Muscle of back (tissue), 11 donors: ENCODE measurements around the gene CARS1. TPM values are rescaled to one million over a fixed set of nuclear protein-coding genes. Genes with fewer than 3 reads are reported as not detected.

Source experiments
- DNase-seq, 3 donors: peaks; one replicate each; pipeline versions ENCODE4 v3.0.0 to v3.0.0-alpha.2; 2013
- polyA plus RNA-seq, 10 donors: library from polyadenylated mRNA; unstranded; fragments of 120-200 nt; gene quantifications; one replicate each; pipeline ENCODE4 v1.2.1, GENCODE V29; 2013; ENCODE audit not compliant: insufficient read length in 10 of 10

CARS1 gene
- polyA plus RNA-seq, 10 donors = 20.0 to 25.9 (median 21.3) TPM

DNA sequence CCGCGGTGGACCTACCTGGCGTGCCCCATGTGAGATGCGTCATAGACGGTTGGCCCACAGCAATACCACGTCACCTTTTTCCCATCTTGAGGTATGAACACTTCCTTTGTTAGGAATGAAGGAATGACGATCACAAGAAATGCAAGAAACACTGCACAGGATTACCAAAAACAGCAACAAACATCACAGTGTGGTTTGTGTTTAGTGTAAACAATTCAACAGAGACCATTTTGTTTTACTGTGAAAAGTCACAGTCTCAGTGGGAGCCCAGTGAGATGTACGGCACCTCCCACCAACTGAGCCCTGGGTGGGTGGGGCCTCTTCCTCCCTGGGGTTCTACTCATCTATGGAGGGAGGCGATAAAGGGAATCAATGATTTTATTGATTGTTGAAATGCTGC, 16.3 kb downstream of the CARS1 start:
- no peak for DNase-seq

GRCh38 chr11:3037945-3038271, 19.3 kb downstream of the CARS1 start:
- DNase-seq = no peak

- DNase-seq = peak; percentile 71 to 91 (median 83)
These were observed 19.9 kb downstream of the CARS1 start for GRCh38 chr11:3037040-3037944.

DNA sequence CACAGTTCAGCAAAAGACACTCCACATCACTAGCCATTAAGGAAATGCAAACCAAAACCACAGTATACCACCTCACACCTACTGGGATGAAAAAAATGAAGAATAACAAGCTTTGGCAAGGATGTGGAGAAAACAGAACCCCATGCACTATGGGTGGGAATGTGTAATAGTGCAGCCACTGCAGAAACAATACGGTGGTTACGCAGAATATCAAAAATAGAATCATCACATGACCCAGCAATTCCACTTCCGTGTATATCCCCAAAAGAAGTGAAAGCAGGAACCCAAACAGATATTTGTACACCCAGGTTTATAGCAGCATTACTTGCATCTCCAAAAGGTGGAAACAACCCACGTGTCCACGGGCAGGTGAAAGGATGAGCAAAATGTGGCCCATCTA, 20.8 kb downstream of the CARS1 start:
- peak in 1 of 3 donors; percentile 29 for DNase-seq

DNA sequence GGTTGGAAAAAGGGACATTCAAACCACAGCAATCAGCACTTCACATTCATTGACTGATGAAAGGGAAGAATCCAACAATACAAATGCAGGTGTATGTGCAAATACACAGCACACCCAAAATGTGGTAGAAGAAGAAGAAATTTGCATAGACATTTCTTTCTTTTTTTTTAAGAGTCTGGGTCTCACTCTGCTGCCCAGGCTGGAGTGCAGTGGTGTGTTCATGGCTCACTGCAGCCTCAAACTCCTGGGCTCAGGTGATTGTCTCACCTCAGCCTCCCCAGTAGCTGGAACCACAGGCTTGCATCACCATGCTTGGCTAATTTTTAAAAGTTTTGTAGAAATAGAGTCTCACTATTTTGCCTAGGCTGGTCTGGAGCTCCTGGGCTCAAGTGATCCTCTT, 21.9 kb downstream of the CARS1 start:
- no peak for DNase-seq

- DNase-seq = no peak
These were observed 26.7 kb downstream of the CARS1 start for GRCh38 chr11:3030289-3031070.

- DNase-seq = no peak
These were observed 28.4 kb downstream of the CARS1 start for GRCh38 chr11:3028813-3029212.

DNA sequence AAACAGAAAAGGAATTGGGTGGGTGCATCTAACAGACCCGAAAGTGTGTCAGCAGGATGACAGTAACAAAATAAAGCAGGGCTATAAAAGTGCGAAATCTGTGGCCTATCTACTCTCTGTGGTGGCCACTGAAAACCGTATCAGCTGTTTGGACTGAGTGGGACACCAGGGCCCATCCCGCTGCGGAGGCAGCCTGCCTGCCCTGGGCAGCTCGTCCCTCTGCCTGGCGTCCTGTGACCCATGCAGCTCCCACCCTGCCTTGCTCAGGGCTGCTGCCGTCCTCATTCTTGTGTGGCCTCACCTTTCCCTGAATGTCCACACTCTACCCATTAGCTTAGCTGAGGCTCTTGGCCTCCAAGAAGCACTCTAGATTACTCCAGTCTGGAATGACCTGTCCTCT, 30.4 kb downstream of the CARS1 start:
- no peak for DNase-seq

DNA sequence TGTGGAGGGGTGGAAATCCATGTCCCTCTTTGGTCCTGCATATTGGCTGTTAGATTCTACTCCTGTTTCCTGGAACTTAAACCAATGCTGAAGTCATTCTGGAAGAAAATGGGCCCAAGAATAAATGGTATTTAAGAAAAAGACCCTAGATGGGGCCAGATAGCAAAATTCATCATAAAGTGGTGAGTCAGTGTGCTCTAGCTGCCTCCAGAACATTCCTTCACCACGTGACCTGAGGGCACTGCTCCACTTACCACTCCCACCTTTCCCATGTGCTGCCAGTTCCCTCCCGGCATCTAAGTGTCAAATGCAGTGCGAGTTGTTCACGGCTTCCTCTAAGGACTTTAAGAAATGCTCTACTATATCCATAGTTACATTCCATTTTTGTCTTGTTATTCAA, 34.2 kb downstream of the CARS1 start:
- peak in 2 of 3 donors; percentile 26 to 34 for DNase-seq

DNA sequence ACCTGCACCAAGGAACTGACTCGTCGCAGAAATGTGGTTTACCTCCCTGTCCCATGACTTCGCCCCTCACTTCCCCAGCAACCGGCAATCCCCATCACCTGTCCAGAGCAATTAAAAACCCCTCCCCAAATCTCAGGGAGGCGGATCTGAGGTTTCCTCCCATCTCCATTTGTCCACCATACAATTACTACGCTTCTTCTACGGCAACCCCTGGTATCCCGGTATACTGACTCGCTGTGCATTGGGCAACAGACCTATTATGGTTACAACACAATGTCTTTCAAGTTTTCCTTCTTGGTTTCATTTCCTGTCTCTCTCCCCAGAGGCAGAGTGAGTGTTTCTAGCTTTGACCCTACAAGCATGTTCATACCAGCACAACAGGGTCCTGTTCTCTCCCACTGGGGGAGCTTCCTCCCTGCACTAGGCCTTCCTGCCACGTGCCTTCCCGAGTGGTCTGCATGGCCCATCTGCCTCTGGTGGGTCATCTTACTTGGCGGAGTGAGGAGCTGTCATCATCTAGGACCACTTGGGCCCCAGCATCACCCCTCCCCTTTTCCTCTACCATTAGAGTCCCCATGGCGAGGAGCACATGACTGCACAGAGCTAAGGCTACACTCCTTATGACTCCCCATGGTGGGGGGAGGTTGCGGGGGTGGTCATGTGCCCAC, 34.8 kb downstream of the CARS1 start:
- peak in 2 of 3 donors; percentile 41 for DNase-seq

DNA sequence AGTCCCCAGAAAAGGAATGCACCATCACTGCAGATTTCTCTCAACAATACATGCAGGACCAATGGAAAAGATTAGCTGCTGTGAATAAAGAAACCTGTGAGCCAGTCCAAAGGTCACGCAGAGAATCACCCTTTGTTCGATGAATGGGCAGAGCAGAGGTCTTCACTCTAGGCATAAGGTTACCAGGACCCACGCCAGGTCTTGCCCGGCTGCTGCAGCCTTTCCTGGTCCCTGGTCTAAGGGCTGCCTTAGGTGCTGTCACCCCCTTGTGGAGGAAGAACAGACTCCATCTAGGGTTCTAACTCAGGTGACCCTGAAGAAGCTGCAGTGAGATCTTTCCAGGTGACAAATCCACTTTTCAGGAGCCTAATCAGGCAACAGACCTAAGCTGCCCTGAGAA, 36.1 kb downstream of the CARS1 start:
- peak in 1 of 3 donors; percentile 22 for DNase-seq

DNA sequence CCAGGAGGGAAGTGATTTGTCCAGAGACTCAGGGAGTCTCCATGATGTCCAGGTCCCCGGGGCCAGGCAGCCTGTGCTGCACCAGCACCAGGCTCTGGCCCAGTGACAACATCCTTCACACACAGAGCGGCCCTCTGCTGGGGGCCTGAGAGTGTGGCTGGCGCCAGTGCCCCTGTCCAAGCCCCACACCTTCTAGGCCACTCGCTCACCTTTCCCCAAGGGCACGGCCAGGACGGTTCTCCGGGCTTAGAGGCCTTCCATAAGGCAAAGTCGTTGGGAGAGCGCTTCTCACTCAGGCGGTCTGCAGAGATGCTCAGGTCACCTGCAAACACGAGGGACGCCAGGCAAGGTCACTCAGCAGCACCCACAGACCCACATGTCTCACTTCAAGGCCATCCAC, 37.2 kb downstream of the CARS1 start:
- no peak for DNase-seq

DNA sequence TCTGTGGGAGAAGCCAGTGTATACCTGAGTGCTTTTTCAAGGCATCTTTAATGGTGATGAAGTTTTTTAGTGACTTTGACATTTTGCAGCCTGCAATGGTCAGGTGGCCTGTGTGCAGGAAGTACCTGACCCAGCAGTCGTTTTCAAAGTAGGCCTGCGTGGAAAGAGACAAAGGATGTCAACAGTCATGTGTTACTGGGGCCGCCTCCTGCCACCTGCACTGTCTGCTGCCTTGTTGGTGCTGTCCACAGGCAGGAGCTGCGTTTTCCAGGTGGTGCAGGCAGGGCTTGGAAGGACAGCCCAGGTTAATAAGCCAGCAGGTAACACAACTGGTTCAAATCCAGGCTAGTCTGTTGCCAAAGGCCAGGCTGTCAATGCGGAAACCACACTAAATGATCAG, 38.6 kb downstream of the CARS1 start:
- no peak for DNase-seq

DNA sequence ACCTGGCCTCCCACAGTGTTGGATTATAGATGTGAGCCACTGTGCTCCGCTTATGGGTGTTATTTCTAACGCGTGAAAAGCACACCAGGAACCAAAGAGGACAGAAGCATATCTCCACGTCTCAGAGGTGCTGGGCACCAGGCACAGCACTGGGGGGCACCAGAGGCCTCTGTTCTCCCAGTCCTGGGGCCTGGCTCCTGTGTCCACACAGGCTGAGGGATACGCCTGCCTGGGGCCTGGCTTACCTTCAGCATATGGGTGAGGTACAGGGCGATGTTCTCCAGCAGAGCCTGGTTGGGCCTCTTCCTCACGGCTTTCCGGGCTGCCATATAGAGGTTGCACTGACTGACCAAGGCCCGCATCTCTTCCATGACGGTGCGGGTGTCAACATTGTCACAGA, 40.4 kb downstream of the CARS1 start:
- no peak for DNase-seq

GRCh38 chr11:3015796-3016195, 41.4 kb downstream of the CARS1 start:
- DNase-seq = no peak

DNA sequence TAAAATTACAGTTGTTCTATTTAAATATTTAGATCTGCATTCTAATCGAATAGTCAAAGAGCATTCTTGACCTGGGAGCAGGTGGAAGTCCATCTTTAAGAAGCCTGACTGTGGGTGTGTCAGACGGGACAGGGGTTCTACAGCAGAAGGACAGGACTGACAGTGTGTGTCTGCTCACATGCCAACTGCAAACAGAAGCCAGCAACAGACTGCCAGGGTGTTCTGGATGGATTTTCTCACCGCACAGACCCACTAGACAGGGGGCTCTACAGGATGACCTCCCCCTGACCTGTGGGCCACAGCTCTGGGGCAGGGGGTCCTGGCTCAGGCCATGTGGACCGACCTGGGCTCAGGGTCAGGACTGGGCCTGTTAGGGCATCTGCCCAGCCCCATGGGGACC, 42.3 kb downstream of the CARS1 start:
- DNase-seq = no peak

DNA sequence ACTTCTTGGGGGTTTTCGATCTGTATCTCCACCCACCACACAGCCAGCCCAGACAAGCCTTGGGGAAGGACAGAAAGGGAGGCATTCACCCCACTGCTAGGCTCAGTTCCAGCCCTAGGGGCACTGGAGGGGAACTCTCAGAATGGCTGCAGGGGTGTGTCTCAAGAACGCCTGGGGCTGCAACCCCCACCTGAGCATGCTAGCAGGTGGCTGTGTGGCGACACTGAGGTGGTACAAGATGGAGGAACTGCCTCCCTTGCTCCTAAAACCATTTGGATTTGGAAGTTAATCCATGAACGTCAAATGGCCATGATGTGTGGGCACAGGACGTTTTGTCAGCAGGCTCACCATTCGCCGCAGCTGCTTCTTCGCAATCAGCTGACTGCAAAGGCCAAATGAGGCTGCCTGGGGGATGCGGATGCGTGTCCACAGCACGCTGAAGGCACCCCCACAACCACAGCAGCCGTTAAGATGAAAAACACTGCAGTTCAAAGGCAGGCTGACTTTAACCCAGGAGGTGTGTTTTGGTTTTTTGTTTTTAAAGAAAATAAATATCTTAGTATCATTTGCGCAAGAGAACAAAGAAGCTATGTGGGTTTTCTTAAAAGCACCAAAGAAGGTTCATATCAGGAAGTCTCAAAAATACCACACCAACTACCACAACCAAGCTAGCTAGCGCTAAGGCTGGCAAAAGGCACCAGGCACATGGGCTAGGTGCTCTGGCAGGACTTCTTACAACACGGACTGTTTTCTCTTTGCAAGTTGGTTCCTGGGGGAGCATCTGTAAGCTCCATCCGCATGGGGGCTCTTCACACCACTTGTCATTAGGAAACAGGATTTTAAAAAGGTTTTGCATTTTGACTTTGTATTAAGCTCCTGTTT, 42.9 kb downstream of the CARS1 start:
- no peak for DNase-seq

- DNase-seq = no peak
These were observed 45.0 kb downstream of the CARS1 start for GRCh38 chr11:3011891-3012885.

- DNase-seq = no peak
These were observed 46.5 kb downstream of the CARS1 start for GRCh38 chr11:3010521-3011275.
